ENCODE data around the gene OSBPL5. TPM values are rescaled to one million over a fixed set of nuclear protein-coding genes. Genes with fewer than 3 reads are reported as not detected.

Gene OSBPL5
- total RNA-seq, 2 donors from 2014 or later = 34.0 to 69.5 TPM

DNA sequence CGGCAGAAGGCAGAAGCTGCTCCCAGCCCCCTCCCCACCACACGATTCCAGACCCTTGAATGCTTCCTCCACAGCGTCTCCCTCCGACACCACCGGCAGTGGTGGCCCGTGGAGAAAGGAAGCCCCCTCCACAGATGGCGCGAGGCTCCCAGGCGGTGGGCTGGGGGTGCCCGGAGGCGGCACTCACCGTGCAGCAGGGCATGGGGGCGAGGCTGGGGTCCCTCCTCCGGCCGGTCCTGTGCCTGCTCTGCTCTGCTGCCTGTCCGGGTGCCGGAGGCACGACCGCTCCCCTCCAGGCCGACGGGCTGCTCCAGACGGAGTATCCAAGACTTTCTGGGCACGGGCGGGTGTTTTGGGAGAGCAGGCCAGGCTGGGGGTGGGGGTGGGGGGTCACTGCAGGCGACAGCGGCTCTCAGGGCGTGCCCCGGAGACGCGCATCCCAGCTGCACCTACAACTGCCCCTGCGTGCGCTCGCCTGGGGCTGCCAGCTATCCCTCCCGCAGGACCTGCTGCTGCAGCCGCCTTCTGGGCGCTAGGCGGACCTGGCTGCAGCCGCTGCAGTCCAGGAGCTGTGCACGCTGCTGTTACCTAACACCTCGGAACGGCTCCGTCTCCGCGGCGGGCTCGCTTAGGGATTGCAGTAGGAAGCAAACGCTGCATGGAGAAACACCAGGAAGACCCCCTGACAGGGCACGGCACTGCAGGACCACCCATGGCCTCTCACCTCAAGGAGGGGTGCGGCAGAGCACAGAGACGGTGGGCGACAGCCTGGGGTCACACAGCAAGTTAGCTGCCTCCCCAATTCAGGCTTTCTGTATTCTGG, 38.3 kb upstream of the OSBPL5 start:
- no peak overlapping the region for H3K27ac ChIP-seq
- no peak overlapping the region for H3K9ac ChIP-seq (ENCODE audit: low read depth in 2 of 2, low read length in 2 of 2)
- no peaks in the 10 kb centered on the region for H3K9me3 ChIP-seq
- DNase-seq = no peak
- TF ChIP-seq, protein P1, sequence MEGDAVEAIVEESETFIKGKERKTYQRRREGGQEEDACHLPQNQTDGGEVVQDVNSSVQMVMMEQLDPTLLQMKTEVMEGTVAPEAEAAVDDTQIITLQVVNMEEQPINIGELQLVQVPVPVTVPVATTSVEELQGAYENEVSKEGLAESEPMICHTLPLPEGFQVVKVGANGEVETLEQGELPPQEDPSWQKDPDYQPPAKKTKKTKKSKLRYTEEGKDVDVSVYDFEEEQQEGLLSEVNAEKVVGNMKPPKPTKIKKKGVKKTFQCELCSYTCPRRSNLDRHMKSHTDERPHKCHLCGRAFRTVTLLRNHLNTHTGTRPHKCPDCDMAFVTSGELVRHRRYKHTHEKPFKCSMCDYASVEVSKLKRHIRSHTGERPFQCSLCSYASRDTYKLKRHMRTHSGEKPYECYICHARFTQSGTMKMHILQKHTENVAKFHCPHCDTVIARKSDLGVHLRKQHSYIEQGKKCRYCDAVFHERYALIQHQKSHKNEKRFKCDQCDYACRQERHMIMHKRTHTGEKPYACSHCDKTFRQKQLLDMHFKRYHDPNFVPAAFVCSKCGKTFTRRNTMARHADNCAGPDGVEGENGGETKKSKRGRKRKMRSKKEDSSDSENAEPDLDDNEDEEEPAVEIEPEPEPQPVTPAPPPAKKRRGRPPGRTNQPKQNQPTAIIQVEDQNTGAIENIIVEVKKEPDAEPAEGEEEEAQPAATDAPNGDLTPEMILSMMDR (IDR thresholded peaks at IDR 0.05) = no peak
- peaks cover 17% of the 10 kb centered on the region for H3K27me3 ChIP-seq
- H3K36me3 ChIP-seq = no peaks in the 10 kb centered on the region
- no peaks in the 10 kb centered on the region for H3K4me1 ChIP-seq
- no peak overlapping the region for H3K4me3 ChIP-seq
- intact Hi-C loops (cut with DNase I) = no loop called here

DNA sequence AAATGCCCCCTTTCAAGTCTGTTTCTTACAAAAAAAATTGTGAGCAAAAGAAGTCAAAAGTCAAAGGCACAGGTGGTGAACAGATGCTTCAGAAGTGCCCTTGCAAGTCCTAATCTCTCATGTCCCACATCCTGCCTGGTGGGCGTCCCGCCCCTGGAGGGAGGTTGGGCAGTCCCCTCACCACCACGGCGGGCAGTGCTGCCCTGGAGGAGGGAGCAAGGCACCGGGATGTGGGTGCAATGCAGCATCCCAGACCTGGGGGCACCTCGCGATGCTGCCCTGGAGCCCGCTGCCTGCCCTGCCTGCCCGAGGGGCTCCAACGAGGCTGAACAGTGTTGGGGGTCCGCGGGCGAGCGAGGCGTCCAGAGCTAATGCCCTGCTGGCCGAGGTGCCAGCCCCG, 37.6 kb upstream of the OSBPL5 start:
- TF ChIP-seq, protein P1 (IDR thresholded peaks at IDR 0.05) = no peak
- Histone ChIP-seq H3K9ac (ENCODE audit: low read depth in 2 of 2, low read length in 2 of 2) (no peak overlapping the region), H3K27ac (no peak overlapping the region), H3K27me3 (peaks cover 17% of the 10 kb centered on the region), H3K9me3 (no peaks in the 10 kb centered on the region), H3K4me3 (no peak overlapping the region), H3K4me1 (no peaks in the 10 kb centered on the region), H3K36me3 (no peaks in the 10 kb centered on the region)
- intact Hi-C loops (cut with DNase I) = no loop called here
- no peak for DNase-seq

DNA sequence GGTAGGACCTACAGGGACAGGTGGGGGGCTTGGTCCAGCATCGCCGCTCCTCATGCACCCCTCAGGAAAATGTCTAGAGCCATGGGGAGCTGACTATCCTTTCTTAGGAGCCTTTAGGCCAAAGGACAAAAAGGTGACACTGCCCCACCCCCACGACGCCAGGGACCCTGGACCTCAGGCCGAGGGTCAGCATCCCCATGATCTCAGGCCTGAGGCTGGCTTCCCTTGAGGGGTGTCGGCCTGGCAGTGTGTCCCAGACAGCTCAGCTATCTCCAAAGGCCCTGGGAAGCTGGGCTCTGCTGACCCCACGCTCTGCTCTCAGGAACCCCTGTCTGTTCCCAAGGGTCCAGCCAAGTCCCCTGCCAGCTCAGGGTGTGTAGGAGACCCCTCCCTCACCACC, 37.2 kb upstream of the OSBPL5 start:
- peaks cover 17% of the 10 kb centered on the region for H3K27me3 ChIP-seq
- intact Hi-C loops (cut with DNase I) = no loop called here
- H3K4me1 ChIP-seq = no peaks in the 10 kb centered on the region
- no peak overlapping the region for H3K27ac ChIP-seq
- no peak for DNase-seq
- no peaks in the 10 kb centered on the region for H3K9me3 ChIP-seq
- no peak overlapping the region for H3K4me3 ChIP-seq
- TF ChIP-seq, protein P1 (IDR thresholded peaks at IDR 0.05) = no peak
- H3K9ac ChIP-seq (ENCODE audit: low read depth in 2 of 2, low read length in 2 of 2) = no peak overlapping the region
- no peaks in the 10 kb centered on the region for H3K36me3 ChIP-seq

DNA sequence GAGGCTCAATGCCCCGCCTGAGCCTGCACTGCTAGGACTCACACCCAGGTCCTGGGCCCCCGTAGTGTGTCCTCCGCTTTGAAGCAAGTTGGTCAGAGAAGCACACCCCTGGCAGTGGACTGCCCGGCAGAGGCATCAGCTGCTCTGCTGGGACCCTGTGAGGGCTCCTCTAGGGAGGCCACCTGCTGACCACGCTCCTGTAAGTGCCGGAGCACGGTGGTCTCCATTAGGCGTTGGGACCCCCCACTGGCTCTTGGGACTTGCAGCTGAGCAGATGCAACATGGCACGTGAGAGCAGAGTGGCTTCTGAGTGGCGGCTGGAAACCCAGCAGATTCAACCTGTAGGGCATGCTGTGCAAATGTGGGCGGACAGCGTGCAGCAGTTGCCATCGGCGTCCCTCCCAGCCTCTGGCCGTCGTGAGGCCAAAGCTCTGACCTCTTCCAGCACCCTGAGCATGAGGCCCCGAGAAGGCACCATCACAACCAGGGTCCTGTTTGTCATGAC, 36.6 kb upstream of the OSBPL5 start:
- Histone ChIP-seq H3K4me3 (no peak overlapping the region), H3K9me3 (no peaks in the 10 kb centered on the region), H3K4me1 (no peaks in the 10 kb centered on the region), H3K27me3 (peaks cover 17% of the 10 kb centered on the region), H3K27ac (no peak overlapping the region), H3K36me3 (no peaks in the 10 kb centered on the region), H3K9ac (ENCODE audit: low read depth in 2 of 2, low read length in 2 of 2) (no peak overlapping the region)
- intact Hi-C loops (cut with DNase I) = no loop called here
- DNase-seq = no peak
- TF ChIP-seq, protein P1 (IDR thresholded peaks at IDR 0.05) = no peak

DNA sequence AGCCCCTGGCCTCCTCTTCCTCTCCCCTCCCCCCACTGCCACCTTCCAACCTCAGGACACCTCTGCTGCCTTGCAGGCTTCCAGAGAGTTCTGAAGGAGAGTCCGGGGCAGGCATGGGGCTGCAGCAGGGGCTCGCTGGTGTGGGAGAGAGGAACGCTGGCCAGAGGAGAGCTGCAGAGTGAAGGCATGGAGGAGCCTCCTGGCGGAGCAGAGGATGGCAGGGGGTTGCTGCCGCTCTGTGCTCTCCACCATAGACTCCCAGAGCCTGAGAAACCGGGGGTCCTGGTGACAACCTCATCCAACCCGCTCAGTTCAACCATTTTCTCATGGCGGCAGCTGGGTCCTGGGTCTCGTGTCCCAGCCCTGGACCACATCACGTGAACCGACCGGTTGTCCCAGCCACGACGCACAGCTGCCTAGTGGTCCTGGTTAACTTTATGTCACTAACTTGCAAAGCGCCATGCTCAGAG, 36.0 kb upstream of the OSBPL5 start:
- Histone ChIP-seq H3K4me1 (no peaks in the 10 kb centered on the region), H3K9ac (ENCODE audit: low read depth in 2 of 2, low read length in 2 of 2) (no peak overlapping the region), H3K27me3 (peaks cover 17% of the 10 kb centered on the region), H3K4me3 (no peak overlapping the region), H3K9me3 (no peaks in the 10 kb centered on the region), H3K36me3 (no peaks in the 10 kb centered on the region), H3K27ac (no peak overlapping the region)
- intact Hi-C loops (cut with DNase I) = no loop called here
- TF ChIP-seq, protein P1 (IDR thresholded peaks at IDR 0.05) = no peak
- DNase-seq = no peak

Measured in colonic mucosa (tissue), 4 donors.